CD4-positive, alpha-beta T cell treated with Interleukin-2 at 100 ng/mL for 4 hours (primary cell): Measurements from ENCODE around the gene ME3.
"Not testable (repeated sequence)": the region's sequence is repeated elsewhere in the genome, so short reads cannot be mapped to it uniquely, and the experiment has no call there.

Experiments
- DNase-seq: peaks from one replicate; pipeline ENCODE4 v3.0.0-alpha.2; 2020; ENCODE audit warnings: low spot score

ME3 gene

DNA sequence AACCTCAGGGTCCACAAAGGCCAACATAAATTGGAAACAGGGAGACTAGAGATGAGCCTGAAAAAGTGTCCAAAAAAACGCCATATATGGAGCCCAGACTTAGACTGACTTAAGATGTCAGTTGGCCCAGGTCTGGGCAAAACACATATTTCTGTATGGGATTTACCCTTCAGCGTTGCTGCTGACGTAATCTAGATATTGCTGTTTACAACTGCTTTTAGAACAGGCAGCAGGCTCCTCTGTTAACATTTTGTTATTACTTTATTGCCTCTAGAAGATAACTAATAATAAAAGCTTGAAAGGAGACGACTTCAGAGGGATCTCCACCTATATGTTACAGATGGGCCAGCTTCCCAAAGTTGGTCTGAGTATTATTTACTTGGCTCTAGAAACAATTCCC lies 8.7 kb downstream of the ME3 start:
- no peak for DNase-seq

- DNase-seq = no peak
Measured at GRCh38 chr11:86663291-86663690, 9.1 kb downstream of the ME3 start.

GRCh38 chr11:86660736-86661135 lies 11.7 kb downstream of the ME3 start:
- DNase-seq = no peak

- DNase-seq = no peak
Measured at GRCh38 chr11:86660088-86660487, 12.3 kb downstream of the ME3 start.

DNA sequence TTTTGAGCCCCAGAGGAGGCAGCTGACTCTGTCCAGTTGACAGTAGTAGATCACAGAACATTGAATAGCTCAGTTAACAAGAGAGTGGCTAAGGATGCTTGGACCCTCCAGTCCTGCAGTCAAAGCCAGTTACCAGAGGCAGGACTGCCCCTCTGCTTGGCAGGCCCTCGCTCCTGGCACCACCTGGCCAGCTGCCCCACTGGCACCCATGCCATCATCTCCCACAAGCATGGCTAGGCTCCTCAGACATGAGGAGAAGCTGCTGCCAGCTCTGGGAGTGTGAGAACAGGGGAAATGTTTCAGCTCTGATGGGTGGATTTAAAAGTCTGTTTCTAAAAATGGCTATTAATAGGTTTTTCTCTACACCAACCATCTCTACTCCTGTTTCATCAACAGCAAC lies 13.9 kb downstream of the ME3 start:
- no peak for DNase-seq

GRCh38 chr11:86645212-86645611 lies 27.2 kb downstream of the ME3 start:
- not testable (repeated sequence) for DNase-seq

GRCh38 chr11:86644291-86644690 lies 28.1 kb downstream of the ME3 start:
- DNase-seq = no peak

- no peak for DNase-seq
Measured at GRCh38 chr11:86641537-86642261, 30.7 kb downstream of the ME3 start.

- no peak for DNase-seq
Measured at GRCh38 chr11:86639137-86639536, 33.3 kb downstream of the ME3 start.

DNA sequence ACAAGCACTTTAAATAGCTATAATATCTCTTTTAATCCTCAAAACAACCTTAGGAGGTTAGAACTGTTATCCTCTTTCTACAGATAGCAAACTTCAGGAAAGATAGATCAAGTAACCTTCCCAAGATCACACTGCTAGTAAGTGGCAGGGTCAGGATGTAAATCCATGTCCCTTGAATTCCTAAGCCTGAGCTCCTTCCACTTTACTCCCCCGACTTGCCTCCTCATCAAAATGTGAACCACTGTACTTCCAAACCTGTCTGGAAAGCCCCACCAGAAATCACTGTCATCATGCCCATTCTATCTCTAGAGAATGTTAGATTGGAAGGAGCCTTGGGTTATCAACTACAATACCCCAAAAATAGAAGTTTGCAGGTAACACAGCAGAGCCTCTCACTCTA lies 33.7 kb downstream of the ME3 start:
- DNase-seq = no peak

DNA sequence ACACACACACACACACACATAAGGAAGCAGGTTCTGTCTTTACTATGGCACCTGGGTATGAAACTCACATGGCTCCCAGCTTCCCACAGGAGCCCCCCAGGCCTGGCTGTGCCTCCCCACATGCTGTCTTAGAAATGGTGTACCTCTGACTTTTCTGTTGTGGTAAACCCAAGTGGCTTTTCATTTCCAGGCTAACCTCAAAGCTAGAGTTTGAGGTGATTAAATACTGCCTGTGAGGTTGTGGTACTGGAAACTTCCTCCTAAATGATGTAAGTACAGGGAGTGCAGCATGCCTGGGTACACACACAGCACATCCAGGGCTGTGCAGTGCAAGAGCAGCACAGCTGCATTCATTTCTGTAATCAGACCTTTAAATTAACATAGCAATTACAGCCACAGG lies 34.4 kb downstream of the ME3 start:
- no peak for DNase-seq

DNA sequence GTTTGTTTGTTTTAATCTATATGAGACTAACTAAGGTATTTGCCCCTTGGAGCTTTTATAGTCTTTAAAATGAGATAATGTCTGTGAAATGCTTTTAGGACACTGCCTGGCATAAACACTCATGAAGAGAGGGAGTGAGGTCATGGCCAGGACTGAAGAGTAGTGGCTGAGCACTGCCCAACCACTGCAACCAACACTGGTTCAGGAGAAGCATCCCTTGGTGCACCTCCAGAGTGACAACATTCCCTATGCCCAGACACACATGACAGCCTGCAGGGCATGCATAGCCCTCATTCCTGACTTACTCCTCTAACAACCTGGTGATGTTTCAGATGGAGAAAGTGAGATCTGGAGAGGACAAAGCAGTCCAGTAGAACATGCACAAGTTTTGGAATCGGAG lies 36.1 kb downstream of the ME3 start:
- DNase-seq = no peak

DNA sequence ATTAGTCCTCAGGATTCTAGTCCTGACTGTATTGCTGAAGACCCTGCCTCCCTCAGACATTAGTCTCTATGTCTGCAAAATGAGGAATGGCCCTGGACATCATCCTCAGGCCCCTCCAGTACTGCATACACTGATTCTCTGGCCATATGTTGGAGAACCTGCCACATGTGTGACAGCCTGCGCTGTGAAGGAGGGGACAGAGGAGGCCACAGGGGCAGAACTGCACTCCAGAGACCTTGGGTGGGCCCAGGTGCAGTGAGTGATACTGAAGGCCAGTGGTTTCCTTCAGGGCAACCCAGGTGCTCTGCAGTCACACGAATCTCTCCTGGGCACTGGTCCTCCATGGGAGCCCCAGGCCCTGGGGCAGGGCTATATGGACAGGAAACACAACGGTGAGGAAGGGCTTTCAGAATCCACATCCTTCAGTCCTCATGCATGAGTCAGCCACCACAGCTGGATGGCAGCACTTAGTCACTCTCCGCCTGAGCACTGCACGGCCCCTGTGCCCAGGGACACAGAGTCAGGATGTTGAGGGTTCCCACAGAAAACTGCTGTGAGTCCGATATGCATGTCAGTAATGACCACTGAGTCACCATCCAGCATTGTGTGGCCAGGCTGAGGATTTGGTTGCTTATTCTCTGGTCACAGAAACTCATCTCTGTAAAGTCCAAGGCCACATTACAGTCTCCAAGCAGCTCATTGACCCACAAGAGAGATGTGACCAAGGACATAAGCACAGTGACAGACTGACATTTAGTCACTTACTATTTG lies 39.7 kb downstream of the ME3 start:
- no peak for DNase-seq

- DNase-seq = no peak
Measured at GRCh38 chr11:86630229-86630981, 42.0 kb downstream of the ME3 start.

DNA sequence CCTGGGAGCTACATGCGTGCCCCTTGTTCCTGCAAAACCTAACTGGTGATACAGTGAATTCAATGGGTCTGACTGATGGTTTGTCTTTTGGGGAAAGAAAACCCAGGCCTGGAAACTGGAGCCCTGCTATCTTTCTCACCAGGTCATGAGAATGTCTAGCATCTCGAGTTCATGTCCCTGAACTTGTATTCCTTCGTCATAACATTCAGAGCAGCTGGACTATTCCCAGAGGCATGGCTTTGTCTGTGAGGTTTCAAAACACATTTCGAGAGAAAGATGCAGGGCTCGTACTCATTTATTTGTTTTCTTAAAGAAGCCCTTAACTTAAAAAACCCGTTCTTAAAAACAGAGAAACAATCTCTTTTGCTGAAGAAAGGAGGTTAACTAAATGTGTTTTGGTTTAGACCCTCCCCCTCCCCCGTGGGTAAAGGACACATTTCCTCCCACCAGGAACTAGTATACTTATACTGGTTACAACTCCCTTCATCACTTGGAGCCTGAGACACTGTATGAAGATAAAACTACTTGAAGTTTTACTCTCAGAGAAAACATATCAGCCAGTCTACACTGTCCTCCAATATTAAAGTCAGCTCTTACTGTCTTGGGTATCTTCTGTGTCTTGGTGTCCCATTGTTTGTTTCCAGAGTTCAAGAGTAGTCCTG lies 43.2 kb downstream of the ME3 start:
- DNase-seq = no peak

GRCh38 chr11:86627776-86628455 lies 44.5 kb downstream of the ME3 start:
- DNase-seq = no peak

GRCh38 chr11:86625981-86626380 lies 46.4 kb downstream of the ME3 start:
- DNase-seq = no peak

- no peak for DNase-seq
Measured at GRCh38 chr11:86625544-86625943, 46.9 kb downstream of the ME3 start.

DNA sequence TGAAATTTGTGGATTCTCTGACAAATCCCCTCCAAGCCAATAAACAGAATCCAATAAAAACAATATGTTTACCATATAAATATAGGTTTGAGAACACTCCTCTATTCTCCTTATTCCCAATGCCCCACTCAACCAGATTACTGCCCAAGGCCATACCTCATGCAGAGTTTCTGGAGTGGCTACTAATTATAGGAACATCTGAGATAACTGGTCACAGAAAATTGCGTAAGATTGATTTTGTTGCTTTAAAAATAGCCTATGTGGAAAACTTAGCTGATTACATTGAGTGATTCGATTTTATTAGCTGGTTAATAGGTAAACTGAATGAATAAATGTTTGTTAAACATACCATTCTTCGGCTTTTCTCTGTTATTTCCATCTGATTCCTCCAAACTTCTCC lies 48.0 kb downstream of the ME3 start:
- DNase-seq = no peak

- DNase-seq = no peak
Measured at GRCh38 chr11:86623736-86624135, 48.7 kb downstream of the ME3 start.

- no peak for DNase-seq
Measured at GRCh38 chr11:86623041-86623621, 49.3 kb downstream of the ME3 start.

DNA sequence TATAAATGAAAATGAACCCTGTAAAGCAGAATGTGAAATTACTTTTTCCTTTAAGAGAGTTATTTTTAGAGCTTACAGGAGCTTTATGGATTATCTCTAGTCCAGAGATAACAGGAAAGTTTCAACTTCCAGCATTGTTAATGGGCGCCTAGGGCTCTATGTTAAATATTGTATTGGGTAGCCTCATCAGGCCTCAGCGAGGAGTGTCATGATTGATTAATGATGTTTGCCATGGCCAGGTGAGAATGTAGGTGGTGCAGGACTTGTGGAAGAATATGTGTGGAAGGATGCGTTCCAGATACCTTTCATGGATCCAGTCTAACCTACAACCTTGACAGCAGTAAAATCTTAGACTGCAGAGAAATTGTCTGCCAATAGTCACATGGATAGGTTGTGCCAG lies 50.6 kb downstream of the ME3 start:
- DNase-seq = no peak
